PC-3 (cell line): ENCODE data around the gene ADTRP. TPM values are rescaled to one million over a fixed set of nuclear protein-coding genes. Genes with fewer than 3 reads are reported as not detected.

Experiments
- ATAC-seq: fragments of 200-7000 bp; cut with Tn5 transposase; 2 replicates; pipeline ENCODE4 v1.9.1; 2020; ENCODE audit warnings: mild to moderate bottlenecking, moderate library complexity
- BruUV-seq: library from RNA; stranded (reverse); fragments of 400-500 nt; replicated peaks from 2 replicates; lab custom pipeline; 2021; lab: Mats Ljungman, UMichigan
- CTCF ChIA-PET: fragments of 300-600 bp; sonication (Branson Sonifier 250); formaldehyde crosslinking; loops from one replicate; lab custom pipeline; 2022; ENCODE audit warnings: antibody characterized with exemption; lab: Charles Lee
- POLR2A ChIA-PET: fragments of 300-600 bp; sonication (Branson Sonifier 250); formaldehyde crosslinking; loops from one replicate; lab custom pipeline; 2022; ENCODE audit warnings: antibody characterized with exemption; ENCODE audit not compliant: unreplicated experiment; lab: Charles Lee
- DNase-seq: peaks from one replicate; pipeline ENCODE4 v3.0.0-alpha.2; 2015
- H2AFZ ChIP-seq: fragments of 300-600 bp; sonication (generic); 2 replicates; pipeline ENCODE4 v1.6.0; 2016; ENCODE audit warnings: antibody characterized with exemption, low read length
- H3F3A ChIP-seq: fragments of 300-600 bp; sonication (generic); one replicate; pipeline ENCODE4 v1.6.0; 2017; ENCODE audit warnings: antibody characterized with exemption, low read length, control low read depth, mild to moderate bottlenecking; ENCODE audit not compliant: unreplicated experiment
- H3K27ac ChIP-seq: fragments of 300-600 bp; sonication (generic); 2 replicates; pipeline ENCODE4 v1.5.1; 2016; ENCODE audit warnings: mild to moderate bottlenecking, low read length
- H3K27me3 ChIP-seq: fragments of 300-600 bp; sonication (generic); 2 replicates; pipeline ENCODE4 v1.6.1; 2016; ENCODE audit warnings: low read length, mixed read lengths
- H3K36me3 ChIP-seq: fragments of 300-600 bp; sonication (generic); 2 replicates; pipeline ENCODE4 v1.6.1; 2016; ENCODE audit warnings: low read depth, mixed run types, low read length, mixed read lengths
- H3K4me1 ChIP-seq: fragments of 300-600 bp; sonication (generic); 2 replicates; pipeline ENCODE4 v1.5.1; 2016; ENCODE audit warnings: low read length; ENCODE audit not compliant: insufficient read depth
- H3K4me2 ChIP-seq: fragments of 300-600 bp; sonication (generic); 2 replicates; pipeline ENCODE4 v1.6.0; 2016; ENCODE audit warnings: low read length
- H3K4me3 ChIP-seq: fragments of 300-600 bp; sonication (generic); 2 replicates; pipeline ENCODE4 v1.5.1; 2016; ENCODE audit warnings: mild to moderate bottlenecking, low read length, mixed read lengths
- H3K79me2 ChIP-seq: fragments of 300-600 bp; sonication (generic); 2 replicates; pipeline ENCODE4 v1.6.1; 2017; ENCODE audit warnings: low read length, mixed read lengths
- H3K9ac ChIP-seq: fragments of 300-600 bp; sonication (generic); 2 replicates; pipeline ENCODE4 v1.6.0; 2016; ENCODE audit warnings: mild to moderate bottlenecking, low read length
- H3K9me2 ChIP-seq: fragments of 300-600 bp; sonication (generic); replicated peaks from 2 replicates; pipeline ENCODE4 v1.6.1; 2016; ENCODE audit warnings: mixed run types, low read length, mixed read lengths
- H3K9me3 ChIP-seq: fragments of 300-600 bp; sonication (generic); 2 replicates; pipeline ENCODE4 v1.6.1; 2016; ENCODE audit warnings: low read length, mixed read lengths
- H4K20me1 ChIP-seq: fragments of 300-600 bp; sonication (generic); 2 replicates; pipeline ENCODE4 v1.6.1; 2016; ENCODE audit warnings: low read length, mixed read lengths
- CTCF ChIP-seq: fragments of 300-600 bp; sonication (generic); conservative IDR thresholded peaks from 2 replicates; pipeline ENCODE4 v1.5.1; 2017; ENCODE audit warnings: antibody characterized with exemption, low read depth, mild to moderate bottlenecking, low read length
- EZH2 ChIP-seq: fragments of 300-600 bp; sonication (generic); IDR thresholded peaks from one replicate; pipeline ENCODE4 v1.6.1; 2017; ENCODE audit warnings: antibody characterized with exemption, mild to moderate bottlenecking, low read length; ENCODE audit not compliant: unreplicated experiment
- EZH2phosphoT487 ChIP-seq: fragments of 300-600 bp; sonication (generic); IDR thresholded peaks from 2 replicates; pipeline ENCODE4 v1.6.1; 2018; ENCODE audit warnings: mild to moderate bottlenecking, antibody characterized with exemption, low read length, borderline replicate concordance
- intact Hi-C: fragments of 100-400 bp; cut with micrococcal nuclease; formaldehyde crosslinking; loops from 2 replicates; pipeline ENCODE4 v1.9.0; 2023
- total RNA-seq: library from RNA; depleted of rRNA; stranded (reverse); fragments of >200 nt; gene quantifications from 2 replicates; pipeline ENCODE4 v1.2.3, GENCODE V29; 2014

Gene ADTRP
- total RNA-seq, 1 experiment from 2014 or later = not detected

GRCh38 chr6:11701573-11701972, 77.0 kb downstream of the ADTRP start:
- Histone ChIP-seq H3K4me1 (peaks cover 15% of the 10 kb centered on the region), H3K27me3 (no peaks in the 10 kb centered on the region), H3K9me2 (no peaks in the 10 kb centered on the region), H3K4me3 (no peak overlapping the region), H3K4me2 (no peak overlapping the region), H4K20me1 (no peaks in the 10 kb centered on the region), H3F3A (no peaks in the 10 kb centered on the region), H3K27ac (no peak overlapping the region), H3K36me3 (no peaks in the 10 kb centered on the region), H3K9me3 (no peaks in the 10 kb centered on the region), H3K9ac (no peak overlapping the region), H3K79me2 (no peaks in the 10 kb centered on the region), H2AFZ (no peak overlapping the region)
- no peak; the same call in 1 of the 2 replicates for ATAC-seq
- BruUV-seq = no TSS peak
- ChIA-PET POLR2A (no interaction called here), CTCF (no interaction called here)
- TF ChIP-seq CTCF (no peak), EZH2 (no peak), EZH2phosphoT487 (no peak)
- intact Hi-C loops = loop anchor here (10.0 kb wide), 1 partner anchor 153 kb away; no protein-coding TSS in a partner anchor
- DNase-seq = peak; percentile 7

- H3K9me2 ChIP-seq = no peaks in the 10 kb centered on the region
- no peaks in the 10 kb centered on the region for H3F3A ChIP-seq
- ChIA-PET POLR2A (no interaction called here), CTCF (no interaction called here)
- H3K79me2 ChIP-seq = no peaks in the 10 kb centered on the region
- no peaks in the 10 kb centered on the region for H4K20me1 ChIP-seq
- peaks cover 15% of the 10 kb centered on the region for H3K4me1 ChIP-seq
- intact Hi-C loops = loop anchor here (1.0 to 10.0 kb wide), 5 partner anchors 45 to 313 kb away; no protein-coding TSS in a partner anchor
- H2AFZ ChIP-seq = no peak overlapping the region
- no peaks in the 10 kb centered on the region for H3K27me3 ChIP-seq
- H3K9ac ChIP-seq = no peak overlapping the region
- H3K4me3 ChIP-seq = no peak overlapping the region
- ATAC-seq = no peak
- H3K27ac ChIP-seq = no peak overlapping the region
- BruUV-seq = no TSS peak
- no peak overlapping the region for H3K4me2 ChIP-seq
- no peaks in the 10 kb centered on the region for H3K9me3 ChIP-seq
- peak; percentile 74 for DNase-seq
- H3K36me3 ChIP-seq = no peaks in the 10 kb centered on the region
- TF ChIP-seq CTCF (peak; percentile 59), EZH2 (no peak)
Measured at GRCh38 chr6:11700118-11700718, 78.4 kb downstream of the ADTRP start.

GRCh38 chr6:11699576-11699975, 79.0 kb downstream of the ADTRP start:
- Histone ChIP-seq H3K4me3 (no peak overlapping the region), H4K20me1 (no peaks in the 10 kb centered on the region), H3K27me3 (no peaks in the 10 kb centered on the region), H3K9me2 (no peaks in the 10 kb centered on the region), H3K4me1 (peaks cover 15% of the 10 kb centered on the region), H2AFZ (no peak overlapping the region), H3F3A (no peaks in the 10 kb centered on the region), H3K9ac (no peak overlapping the region), H3K4me2 (no peak overlapping the region), H3K36me3 (no peaks in the 10 kb centered on the region), H3K9me3 (no peaks in the 10 kb centered on the region), H3K79me2 (no peaks in the 10 kb centered on the region), H3K27ac (no peak overlapping the region)
- POLR2A ChIA-PET = no interaction called here
- intact Hi-C loops = no loop called here
- TF ChIP-seq EZH2phosphoT487 (no peak), EZH2 (no peak), CTCF (no peak)
- no TSS peak for BruUV-seq
- CTCF ChIA-PET = interaction anchor here (0.6 kb wide), 1 partner anchor 333 kb away, joined by 3 read pairs; no protein-coding TSS in a partner anchor
- no peak for ATAC-seq
- no peak for DNase-seq
